Ascending aorta (tissue), 2 donors: ENCODE measurements around the gene ABCC1. TPM values are rescaled to one million over a fixed set of nuclear protein-coding genes. Genes with fewer than 3 reads are reported as not detected.

Experiments used
- DNase-seq, 2 donors: peaks; one replicate each; pipeline ENCODE4 v3.0.0-alpha.2; 2019; ENCODE audit warnings: low spot score in 2 of 2
- H3K27ac ChIP-seq, 2 donors: fragments of 200-600 bp; sonication (generic); one replicate each; pipeline ENCODE4 v1.5.1; 2016 to 2017; ENCODE audit warnings: mild to moderate bottlenecking in 1 of 2
- H3K27me3 ChIP-seq: fragments of 200-600 bp; sonication (generic); one replicate; pipeline ENCODE4 v1.5.1; 2017
- H3K36me3 ChIP-seq, 2 donors: fragments of 200-600 bp; sonication (generic); one replicate each; pipeline ENCODE4 v1.5.1; 2016
- H3K4me1 ChIP-seq, 2 donors: fragments of 200-600 bp; sonication (generic); one replicate each; pipeline ENCODE4 v1.5.1; 2016 to 2017; ENCODE audit warnings: mild to moderate bottlenecking in 1 of 2
- H3K4me3 ChIP-seq, 2 donors: fragments of 200-600 bp; sonication (generic); one replicate each; pipeline ENCODE4 v1.5.1; 2016 to 2017; ENCODE audit warnings: mild to moderate bottlenecking in 1 of 2
- H3K9me3 ChIP-seq, 2 donors: fragments of 200-600 bp; sonication (generic); one replicate each; pipeline ENCODE4 v1.5.1; 2016
- CTCF ChIP-seq, 3 experiments: fragments of 200-600 bp in 2 of 3; fragments of 450-650 bp in 1 of 3; sonication (generic) in 2 of 3; IDR thresholded peaks; one replicate each; pipeline ENCODE4 v1.5.1; 2016 to 2019; ENCODE audit warnings: antibody characterized with exemption in 3 of 3, mild to moderate bottlenecking in 1 of 3, moderate library complexity in 1 of 3
- intact Hi-C: fragments of 100-400 bp; cut with DNase I; formaldehyde crosslinking; loops from one replicate; pipeline ENCODE4 v1.15.1; 2023
- total RNA-seq: library from RNA; depleted of rRNA; stranded (reverse); fragments of >200 nt; gene quantifications from one replicate; pipeline ENCODE4 v1.1.0, GENCODE V29; 2016

The ABCC1 gene
- total RNA-seq, 1 donor from 2014 or later: 144 TPM

DNA sequence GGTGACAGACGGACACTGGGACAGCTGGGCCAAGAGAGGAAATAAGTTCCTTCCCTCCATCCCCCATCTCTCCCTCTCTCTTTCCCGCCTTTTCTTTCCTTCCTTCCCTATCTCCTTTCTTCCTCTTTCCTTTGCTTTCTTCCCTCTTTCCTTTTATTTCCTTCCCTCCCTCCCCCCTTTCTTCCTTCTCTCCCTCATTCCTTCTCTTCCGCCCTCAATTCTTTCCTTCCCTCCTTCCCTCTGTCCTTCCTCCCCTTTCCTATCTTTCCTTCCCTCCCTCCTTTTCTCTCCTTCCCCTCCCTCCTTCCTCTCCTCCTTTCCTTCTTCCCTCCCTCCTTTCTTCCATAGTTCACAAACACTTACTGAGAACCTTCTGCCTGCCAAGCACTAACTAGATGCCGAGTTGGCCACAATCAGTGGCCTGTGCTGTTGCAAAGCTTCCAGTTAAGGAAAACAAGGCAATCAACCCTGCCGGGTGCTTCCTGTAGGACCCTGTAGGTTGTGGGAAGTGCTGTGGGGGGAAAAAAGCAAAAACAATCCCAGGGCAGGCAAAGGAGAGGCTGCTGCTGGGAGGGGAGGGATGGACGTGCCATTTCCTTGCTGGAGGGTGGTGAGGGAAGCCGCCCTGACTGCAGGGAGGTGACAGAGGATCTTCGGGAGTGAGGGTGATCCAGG, 242.2 kb downstream of the ABCC1 start:
- Histone ChIP-seq H3K4me3 (no peak overlapping the region), H3K4me1 (no peaks in the 10 kb centered on the region), H3K9me3 (no peaks in the 10 kb centered on the region), H3K27ac (no peak overlapping the region), H3K27me3 (no peaks in the 10 kb centered on the region), H3K36me3 (no peaks in the 10 kb centered on the region)
- DNase-seq: no peak
- intact Hi-C loops: loop anchor here (5.0 kb wide), 2 partner anchors 429 to 764 kb away; no protein-coding TSS in a partner anchor
- no peak for TF ChIP-seq CTCF (IDR thresholded peaks at IDR 0.05)

Other genes with a start within 250 kb of the ABCC1 start
- gene MYH11, start 92.6 kb upstream of the ABCC1 start, total RNA-seq: 694 TPM
- gene CEP20, start 61.0 kb upstream of the ABCC1 start, total RNA-seq: 7.6 TPM